Transverse colon (tissue), 4 donors: ENCODE data around the gene DHX34. TPM values are rescaled to one million over a fixed set of nuclear protein-coding genes. Genes with fewer than 3 reads are reported as not detected.

ENCODE experiments used
- DNase-seq: peaks from one replicate; pipeline ENCODE4 v3.0.0-alpha.2; 2019
- H3K27ac ChIP-seq, 4 donors: fragments of 200-600 bp; sonication (generic); 2 replicates each; pipeline ENCODE4 v1.5.1; 2016 to 2018; ENCODE audit warnings: inconsistent platforms in 4 of 4
- H3K27me3 ChIP-seq: fragments of 200-600 bp; sonication (generic); 2 replicates; pipeline ENCODE4 v1.5.1; 2017; ENCODE audit warnings: inconsistent platforms
- H3K36me3 ChIP-seq, 4 donors: fragments of 200-600 bp; sonication (generic); 2 replicates each; pipeline ENCODE4 v1.5.1; 2017 to 2019; ENCODE audit warnings: inconsistent platforms in 4 of 4
- H3K4me1 ChIP-seq, 4 donors: fragments of 200-600 bp; sonication (generic); 2 replicates each; pipeline ENCODE4 v1.5.1; 2017 to 2020; ENCODE audit warnings: inconsistent platforms in 4 of 4
- H3K4me3 ChIP-seq, 4 donors: fragments of 200-600 bp; sonication (generic); 1 replicate in 1 of 4; 2 replicates in 3 of 4; pipeline versions ENCODE4 v1.5.1 to v1.6.1; 2017 to 2019; ENCODE audit warnings: inconsistent platforms in 4 of 4
- H3K9me3 ChIP-seq, 2 donors: fragments of 200-600 bp; sonication (generic); 2 replicates each; pipeline ENCODE4 v1.5.1; 2017 to 2019; ENCODE audit warnings: inconsistent platforms in 2 of 2
- EP300 ChIP-seq: sonication (generic); formaldehyde crosslinking; IDR thresholded peaks from one replicate; pipeline ENCODE4 v1.6.1; 2017; ENCODE audit warnings: antibody characterized with exemption, low read depth
- POLR2A ChIP-seq: fragments of 450-650 bp; IDR thresholded peaks from one replicate; pipeline ENCODE4 v1.6.1; 2016; ENCODE audit warnings: antibody characterized with exemption, mild to moderate bottlenecking, moderate library complexity
- POLR2AphosphoS5 ChIP-seq, 3 donors: sonication (generic); formaldehyde crosslinking; IDR thresholded peaks; one replicate each; pipeline ENCODE4 v1.6.1; 2016; ENCODE audit warnings: antibody characterized with exemption in 3 of 3
- WGBS, 2 donors: methylation state at CpG; one replicate each; pipeline ENCODE4 v1.1.5; 2018; ENCODE audit warnings: low coverage in 1 of 2; 5-methylcytosine and 5-hydroxymethylcytosine counted together
- in situ Hi-C, 4 donors: fragments of 200-750 bp; cut with MboI; loops; one replicate each; pipeline versions ENCODE4 v1.15.0 to v1.15.1; 2017; ENCODE audit warnings: low sequenced_read_pairs in 3 of 4, low pct_ligation_motif_present in 1 of 4, low pct_unique_long_range_greater_than_20kb in 1 of 4
- intact Hi-C: fragments of 100-400 bp; cut with DNase I; formaldehyde crosslinking; loops from one replicate; pipeline ENCODE4 v1.15.1; 2023; ENCODE audit warnings: low total_unique reads
- total RNA-seq, 4 donors: library from RNA; depleted of rRNA; stranded (reverse); fragments of >200 nt; gene quantifications; one replicate each; pipeline ENCODE4 v1.1.0, GENCODE V29; 2016
- TF ChIP-seq, protein P1 (sequence below), 5 experiments: fragments of 200-600 bp in 3 of 5; fragments of 450-650 bp in 2 of 5; sonication (generic) in 3 of 5; IDR thresholded peaks; 1 replicate in 2 of 5; 2 replicates in 3 of 5; pipeline ENCODE4 v1.5.1; 2016 to 2017; ENCODE audit warnings: antibody characterized with exemption in 5 of 5, inconsistent platforms in 3 of 5, mild to moderate bottlenecking in 2 of 5, moderate library complexity in 1 of 5

The DHX34 gene
- total RNA-seq, 4 donors from 2014 or later: 12.4 to 30.3 (median 21.3) TPM

DNA sequence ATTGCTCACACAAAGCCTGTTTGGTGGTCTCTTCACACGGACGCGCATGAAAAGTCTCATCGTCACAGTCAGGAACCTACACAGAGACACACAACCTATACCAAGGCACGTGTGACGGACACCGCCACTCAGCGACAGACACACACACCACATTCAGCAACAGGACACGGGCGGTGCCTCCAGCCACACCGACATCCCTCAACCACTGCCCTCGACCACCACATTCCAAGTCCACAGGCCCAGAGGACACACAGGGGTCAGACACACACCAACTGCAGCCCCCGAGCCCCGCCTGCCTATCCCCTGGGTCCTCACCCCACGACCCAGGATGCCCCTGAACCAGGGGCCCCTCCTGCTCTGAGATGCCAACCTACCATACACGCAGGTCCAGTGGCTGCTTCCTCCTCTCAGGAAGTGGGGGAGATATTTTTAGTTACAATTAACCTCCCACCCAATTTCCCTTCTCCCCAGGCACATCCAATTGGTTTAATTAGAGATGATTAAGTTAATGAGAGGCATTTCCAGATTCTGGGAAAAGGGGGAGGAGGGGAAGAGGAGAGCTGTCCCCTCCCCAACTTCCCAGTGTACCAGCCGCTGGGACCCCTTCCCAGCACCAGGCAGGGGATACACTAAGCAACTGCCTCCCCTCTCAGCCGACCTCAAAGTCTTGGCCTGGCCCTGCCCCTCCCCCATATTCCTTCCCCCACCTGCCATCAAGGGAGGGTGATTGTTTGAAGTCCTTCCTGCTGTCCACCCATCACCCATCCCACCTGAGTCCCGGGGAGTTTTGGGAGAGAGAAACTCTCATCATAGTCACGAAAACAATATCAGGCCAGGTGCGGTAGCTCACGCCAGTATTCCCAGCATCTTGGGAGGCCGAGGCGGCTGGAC, 49.8 kb downstream of the DHX34 start:
- DNase-seq: no peak
- Histone ChIP-seq H3K4me1 (no peaks in the 10 kb centered on the region), H3K27ac (no peak overlapping the region), H3K36me3 (no peaks in the 10 kb centered on the region), H3K4me3 (no peak overlapping the region), H3K9me3 (no peaks in the 10 kb centered on the region), H3K27me3 (peaks cover 13% of the 10 kb centered on the region)
- in situ Hi-C loops (loop anchor here in 1 of 4 donors (25.0 kb wide), 1 partner anchor 112 kb away; no protein-coding TSS in a partner anchor), intact Hi-C loops (no loop called here)
- 26 to 53% methylated on average over 4 to 24 of the region's 24 CpGs for WGBS, 2 donors
- TF ChIP-seq POLR2A: no peak
- TF ChIP-seq EP300: no peak
- no peak for TF ChIP-seq POLR2AphosphoS5 (IDR thresholded peaks at IDR 0.05)
- TF ChIP-seq, protein P1, sequence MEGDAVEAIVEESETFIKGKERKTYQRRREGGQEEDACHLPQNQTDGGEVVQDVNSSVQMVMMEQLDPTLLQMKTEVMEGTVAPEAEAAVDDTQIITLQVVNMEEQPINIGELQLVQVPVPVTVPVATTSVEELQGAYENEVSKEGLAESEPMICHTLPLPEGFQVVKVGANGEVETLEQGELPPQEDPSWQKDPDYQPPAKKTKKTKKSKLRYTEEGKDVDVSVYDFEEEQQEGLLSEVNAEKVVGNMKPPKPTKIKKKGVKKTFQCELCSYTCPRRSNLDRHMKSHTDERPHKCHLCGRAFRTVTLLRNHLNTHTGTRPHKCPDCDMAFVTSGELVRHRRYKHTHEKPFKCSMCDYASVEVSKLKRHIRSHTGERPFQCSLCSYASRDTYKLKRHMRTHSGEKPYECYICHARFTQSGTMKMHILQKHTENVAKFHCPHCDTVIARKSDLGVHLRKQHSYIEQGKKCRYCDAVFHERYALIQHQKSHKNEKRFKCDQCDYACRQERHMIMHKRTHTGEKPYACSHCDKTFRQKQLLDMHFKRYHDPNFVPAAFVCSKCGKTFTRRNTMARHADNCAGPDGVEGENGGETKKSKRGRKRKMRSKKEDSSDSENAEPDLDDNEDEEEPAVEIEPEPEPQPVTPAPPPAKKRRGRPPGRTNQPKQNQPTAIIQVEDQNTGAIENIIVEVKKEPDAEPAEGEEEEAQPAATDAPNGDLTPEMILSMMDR (IDR thresholded peaks at IDR 0.05): no peak

DNA sequence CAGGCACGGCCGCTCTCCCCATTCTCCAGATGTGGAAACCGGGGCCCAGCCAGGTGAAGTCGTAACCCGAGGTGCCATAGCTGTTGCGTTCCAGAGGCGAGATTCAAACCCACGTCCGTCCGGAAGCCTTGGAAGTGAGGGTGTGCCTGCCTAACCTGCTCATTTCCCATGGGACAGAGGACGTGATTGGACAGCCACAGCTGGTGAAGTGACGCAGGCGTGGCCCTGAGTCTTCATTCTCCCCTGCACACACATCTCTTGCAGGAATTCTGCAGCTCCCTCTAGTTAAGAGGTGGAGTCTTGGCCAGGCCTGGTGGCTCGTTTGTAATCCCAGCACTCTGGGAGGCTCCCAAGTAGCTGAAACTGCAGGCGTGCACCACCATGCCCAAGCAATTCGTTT, 53.4 kb downstream of the DHX34 start:
- in situ Hi-C loops: loop anchor here in 1 of 4 donors (25.0 kb wide), 1 partner anchor 115 kb away; no protein-coding TSS in a partner anchor
- H3K27me3 ChIP-seq: peaks cover 29% of the 10 kb centered on the region
- no peak overlapping the region for H3K27ac ChIP-seq
- TF ChIP-seq, protein P1 (IDR thresholded peaks at IDR 0.05): no peak
- TF ChIP-seq EP300 (no peak), POLR2A (no peak)
- no peaks in the 10 kb centered on the region for H3K36me3 ChIP-seq
- intact Hi-C loops: no loop called here
- H3K4me1 ChIP-seq: no peaks in the 10 kb centered on the region
- no peak overlapping the region for H3K4me3 ChIP-seq
- H3K9me3 ChIP-seq: no peaks in the 10 kb centered on the region
- no peak for DNase-seq
- WGBS, 2 donors: 78% methylated on average over 16 of the region's 16 CpGs; no CpG with 5 or more reads in 1 of the 2 donors

DNA sequence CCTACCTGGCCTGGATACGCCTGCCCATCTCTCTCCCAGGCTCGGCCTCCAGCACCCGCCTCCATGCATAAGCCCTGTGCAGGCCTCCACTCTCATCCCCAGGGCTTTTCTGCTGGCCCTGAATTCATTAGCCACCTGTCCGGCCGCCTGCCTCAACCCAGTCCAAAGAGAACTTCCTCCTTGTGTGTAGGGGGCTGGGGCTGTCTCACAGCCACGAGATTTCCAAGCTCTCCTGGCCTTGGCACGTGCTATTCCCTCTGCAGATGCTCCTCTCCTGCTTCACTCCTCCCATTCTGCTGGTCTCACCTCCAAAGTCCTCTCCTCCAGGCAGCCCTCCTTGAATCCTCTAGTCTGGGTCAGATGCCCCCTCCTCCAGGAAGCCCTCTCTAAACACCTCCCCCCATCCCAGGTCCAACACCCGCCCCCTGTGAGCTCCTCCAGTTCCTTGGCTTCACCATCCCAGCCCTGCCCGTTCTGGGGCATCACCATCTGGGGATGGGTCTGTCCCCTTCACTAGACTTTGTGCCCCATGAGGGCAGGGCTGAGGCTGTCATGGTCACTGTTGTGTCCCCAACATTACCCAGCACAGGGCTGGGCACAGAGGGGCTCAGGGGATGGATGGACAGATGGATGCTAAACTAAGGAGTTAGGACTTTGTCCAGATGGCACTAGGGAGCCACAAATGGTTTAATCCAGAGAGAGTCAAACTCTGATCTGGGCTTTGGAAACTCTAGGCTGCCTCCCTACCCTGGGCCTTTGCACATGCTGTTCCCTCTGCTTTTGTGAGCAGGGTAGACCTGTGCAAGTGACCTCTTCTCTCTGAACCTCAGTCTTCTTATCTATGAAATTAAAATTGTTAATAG, 55.5 kb downstream of the DHX34 start:
- Histone ChIP-seq H3K36me3 (no peaks in the 10 kb centered on the region), H3K4me1 (no peaks in the 10 kb centered on the region), H3K9me3 (no peaks in the 10 kb centered on the region), H3K27me3 (peaks cover 28% of the 10 kb centered on the region), H3K4me3 (no peak overlapping the region), H3K27ac (no peak overlapping the region)
- TF ChIP-seq EP300: no peak
- intact Hi-C loops: no loop called here
- in situ Hi-C loops: loop anchor here in 1 of 4 donors (25.0 kb wide), 1 partner anchor 117 kb away; no protein-coding TSS in a partner anchor
- WGBS, 2 donors: 63 to 67% methylated on average over 2 to 9 of the region's 9 CpGs
- no peak for DNase-seq

DNA sequence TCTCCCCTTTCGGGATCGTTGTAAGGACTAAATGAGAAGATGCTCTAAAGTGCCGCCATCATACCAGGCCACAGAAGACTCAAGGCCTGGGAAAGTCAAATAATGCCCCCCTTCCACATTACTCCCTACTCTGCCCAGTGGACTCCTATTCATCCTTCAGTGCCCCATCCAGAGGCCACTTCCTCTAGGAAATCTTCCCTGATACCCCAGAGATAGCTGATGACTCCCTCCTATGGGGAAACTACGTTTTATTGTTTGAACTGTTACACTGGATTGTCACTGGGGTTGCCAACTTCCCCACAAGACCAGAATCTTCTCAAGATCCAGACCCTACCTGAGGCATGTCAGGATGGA, 56.1 kb downstream of the DHX34 start:
- DNase-seq: no peak
- Histone ChIP-seq H3K9me3 (no peaks in the 10 kb centered on the region), H3K27ac (no peak overlapping the region), H3K36me3 (no peaks in the 10 kb centered on the region), H3K4me3 (no peak overlapping the region), H3K27me3 (peaks cover 28% of the 10 kb centered on the region), H3K4me1 (no peaks in the 10 kb centered on the region)
- in situ Hi-C loops: loop anchor here in 1 of 4 donors (25.0 kb wide), 1 partner anchor 118 kb away; no protein-coding TSS in a partner anchor
- 30 to 82% methylated on average over 2 to 4 of the region's 4 CpGs for WGBS, 2 donors
- TF ChIP-seq POLR2AphosphoS5 (IDR thresholded peaks at IDR 0.05) (no peak), EP300 (no peak), POLR2A (no peak)
- intact Hi-C loops: no loop called here
